K562 (cell line): ENCODE data around the gene FOXL3. TPM values are rescaled to one million over a fixed set of nuclear protein-coding genes. Genes with fewer than 3 reads are reported as not detected.

Experiments used
- ATAC-seq: fragments of 200-7000 bp; cut with Tn5 transposase; 3 replicates; pipeline ENCODE4 v1.9.1; 2020; ENCODE audit warnings: moderate library complexity
- BruUV-seq: library from RNA; stranded (reverse); fragments of 400-500 nt; replicated peaks from 2 replicates; lab custom pipeline; 2021; lab: Mats Ljungman, UMichigan
- CTCF ChIA-PET: fragments of 300-600 bp; formaldehyde crosslinking; extraction: SDS; loops from one replicate; lab custom pipeline; 2021; ENCODE audit warnings: low intra/inter-chr PET ratio; lab: Yijun Ruan, JAX
- POLR2A ChIA-PET: fragments of 300-600, 350-650 bp; sonication (Branson Sonifier 250); formaldehyde crosslinking; extraction: SDS; loops from one replicate; lab custom pipeline; 2021; ENCODE audit warnings: antibody characterized with exemption, inconsistent platforms; lab: Yijun Ruan, JAX
- DNase-seq, 4 experiments: peaks; one replicate each; pipeline versions ENCODE4 v3.0.0 to v3.0.0-alpha.2; 2011 to 2018; ENCODE audit warnings: low spot score in 3 of 4, mixed read lengths in 3 of 4; ENCODE audit errors: extremely low read depth in 1 of 4
- FAIRE-seq: peaks from 2 replicates; lab custom pipeline; 2011; peaks lifted over from hg19 to GRCh38; lab: Jason Lieb, UNC
- H2AFZ ChIP-seq: 2 replicates; pipeline ENCODE4 v1.6.0; 2011; ENCODE audit warnings: low read depth, low read length, control low read depth, inconsistent platforms
- H3K27ac ChIP-seq: fragments of 200-600 bp; 3 replicates; pipeline ENCODE4 v1.8.0; 2011; ENCODE audit warnings: low read depth, mild to moderate bottlenecking, control low read depth, inconsistent platforms, low read length, moderate library complexity, mixed read lengths; ENCODE audit errors: extremely low read depth
- H3K27me3 ChIP-seq, 2 experiments: fragments of 300-600 bp in 1 of 2; 2 replicates in 1 of 2; 3 replicates in 1 of 2; pipeline versions ENCODE4 v1.6.0 to v1.8.0; 2011; ENCODE audit warnings: inconsistent platforms in 2 of 2, low read length in 2 of 2, mild to moderate bottlenecking in 1 of 2, mixed read lengths in 1 of 2, moderate library complexity in 1 of 2; ENCODE audit not compliant: control insufficient read depth in 2 of 2, insufficient read depth in 2 of 2
- H3K36me3 ChIP-seq: fragments of 300-600 bp; 3 replicates; pipeline ENCODE4 v1.8.0; 2011; ENCODE audit warnings: mild to moderate bottlenecking, low read length, inconsistent platforms; ENCODE audit not compliant: control insufficient read depth, insufficient read depth
- H3K4me1 ChIP-seq, 2 experiments: fragments of 200-600 bp in 1 of 2; replicated peaks in 1 of 2; 2 replicates in 1 of 2; 3 replicates in 1 of 2; pipeline versions ENCODE4 v1.5.1 to v1.8.0; 2011; ENCODE audit warnings: inconsistent platforms in 2 of 2, low read length in 2 of 2, mild to moderate bottlenecking in 1 of 2, mixed read lengths in 1 of 2, moderate library complexity in 1 of 2; ENCODE audit not compliant: control insufficient read depth in 2 of 2, insufficient read depth in 2 of 2
- H3K4me2 ChIP-seq: 2 replicates; pipeline ENCODE4 v1.6.1; 2011; ENCODE audit warnings: low read length, control low read depth, inconsistent platforms, mixed read lengths; ENCODE audit not compliant: insufficient read depth
- H3K4me3 ChIP-seq: fragments of 200-600 bp; sonication (generic), shearing (Covaris generic); 2 replicates; pipeline ENCODE4 v1.5.1; 2016; ENCODE audit warnings: control low read depth, inconsistent platforms
- H3K79me2 ChIP-seq: fragments of 200-600 bp; 3 replicates; pipeline ENCODE4 v1.8.0; 2011; ENCODE audit warnings: low read length, inconsistent platforms; ENCODE audit not compliant: control insufficient read depth, insufficient read depth
- H3K9ac ChIP-seq, 2 experiments: 2 replicates each; pipeline versions ENCODE4 v1.6.0 to v1.6.1; 2011; ENCODE audit warnings: low read depth in 2 of 2, low read length in 2 of 2, control low read depth in 1 of 2, inconsistent platforms in 1 of 2, mild to moderate bottlenecking in 1 of 2, mixed read lengths in 1 of 2; ENCODE audit not compliant: insufficient read depth in 1 of 2
- H3K9me1 ChIP-seq: one replicate; pipeline ENCODE4 v1.6.0; 2011; ENCODE audit warnings: inconsistent platforms, mild to moderate bottlenecking, low read length, moderate library complexity; ENCODE audit not compliant: control insufficient read depth, insufficient read depth
- H3K9me3 ChIP-seq: replicated peaks from 2 replicates; pipeline ENCODE4 v1.5.1; 2011; ENCODE audit warnings: low read depth, low read length, inconsistent platforms; ENCODE audit not compliant: control insufficient read depth, insufficient read depth
- H4K20me1 ChIP-seq: replicated peaks from 2 replicates; pipeline ENCODE4 v1.6.1; 2011; ENCODE audit warnings: low read length, inconsistent platforms, mixed read lengths; ENCODE audit not compliant: control insufficient read depth, insufficient read depth
- ARID2 ChIP-seq: fragments of 450-650 bp; IDR thresholded peaks from 2 replicates; pipeline ENCODE4 v1.6.1; 2017; ENCODE audit warnings: antibody characterized with exemption, mild to moderate bottlenecking
- KAT8 ChIP-seq: fragments of 450-650 bp; IDR thresholded peaks from 2 replicates; pipeline ENCODE4 v1.6.1; 2016; ENCODE audit warnings: low read depth, mild to moderate bottlenecking
- POLR2AphosphoS2 ChIP-seq: IDR thresholded peaks from 2 replicates; pipeline ENCODE4 v1.6.1; 2012; ENCODE audit warnings: low read length, improper control_type of control experiment
- POU5F1 ChIP-seq: fragments of 150-350 bp; IDR thresholded peaks from 2 replicates; pipeline ENCODE4 v1.6.1; 2014; ENCODE audit warnings: borderline replicate concordance, low read length, low read depth, mild to moderate bottlenecking; ENCODE audit not compliant: partially characterized antibody
- RAD21 ChIP-seq, 2 experiments: fragments of 250-450 bp in 1 of 2; fragments of 450-650 bp in 1 of 2; sonication (Bioruptor Pico) in 1 of 2; formaldehyde crosslinking in 1 of 2; IDR thresholded peaks in 1 of 2; conservative IDR thresholded peaks in 1 of 2; 2 replicates each; pipeline versions ENCODE4 v1.4.0 to v1.8.0; 2020 to 2022; ENCODE audit warnings: mild to moderate bottlenecking in 2 of 2, moderate library complexity in 1 of 2
- SAFB ChIP-seq: fragments of 200-400 bp; formaldehyde crosslinking; IDR thresholded peaks from 2 replicates; pipeline ENCODE4 v1.6.1; 2017; ENCODE audit warnings: low read depth, low read length, borderline replicate concordance
- SREBF1 ChIP-seq: fragments of 150-350 bp; IDR thresholded peaks from 2 replicates; pipeline ENCODE4 v1.6.1; 2014; ENCODE audit warnings: antibody characterized with exemption, low read depth, low read length, borderline replicate concordance
- ZBTB8A ChIP-seq: fragments of 450-650 bp; IDR thresholded peaks from 2 replicates; pipeline ENCODE4 v1.6.1; 2018; ENCODE audit warnings: mild to moderate bottlenecking, moderate library complexity; ENCODE audit not compliant: partially characterized antibody
- WGBS: fragments of 100-300 bp; shearing (Covaris generic); methylation state at CpG from one replicate; pipeline ENCODE4 v1.1.6; 2016; ENCODE audit warnings: low coverage, mixed read lengths; ENCODE audit not compliant: insufficient coverage; ENCODE audit errors: missing lambda C conversion rate; 5-methylcytosine and 5-hydroxymethylcytosine counted together
- in situ Hi-C: fragments of 300-500 bp; cut with MboI; formaldehyde crosslinking; loops from 4 replicates; pipeline ENCODE4 v1.15.0; 2018; ENCODE audit warnings: inconsistent platforms, mixed read lengths
- intact Hi-C: fragments of 100-400 bp; cut with micrococcal nuclease; formaldehyde crosslinking; loops from 2 replicates; pipeline ENCODE4 v1.14.2; 2022
- polyA plus RNA-seq, 8 experiments: library from polyadenylated mRNA; depleted of rRNA in 4 of 8; stranded (reverse) in 5 of 8; unstranded in 3 of 8; fragments of >200 nt; fragmentation: Nextera tagmentation in 2 of 8; fragmentation: Illumina TruSeq in 1 of 8; extraction: Ambion mirVana in 2 of 8; extraction: Trizol in 1 of 8; gene quantifications; 2 replicates each; pipeline versions ENCODE4 v1.2.1 to v1.2.3, GENCODE V29; 2011 to 2014; ENCODE audit warnings: inconsistent platforms in 1 of 8, missing spikeins in 1 of 8
- total RNA-seq, 7 experiments: library from RNA; depleted of rRNA in 6 of 7; stranded (reverse); fragments of >200 nt in 6 of 7; fragmentation: Illumina TruSeq in 2 of 7; extraction: Trizol in 2 of 7; gene quantifications; 2 replicates each; pipeline versions ENCODE4 v1.2.1 to v1.2.3, GENCODE V29; 2011 to 2021; ENCODE audit warnings: low replicate concordance in 1 of 7
- TF ChIP-seq, protein P1 (sequence below): fragments of 450-650 bp; IDR thresholded peaks from 2 replicates; pipeline ENCODE4 v1.6.1; 2017; ENCODE audit warnings: antibody characterized with exemption
- TF ChIP-seq, protein P2 (sequence below): fragments of 250-450 bp; sonication (Bioruptor Pico); IDR thresholded peaks from 2 replicates; pipeline ENCODE4 v1.5.0; 2021; ENCODE audit warnings: mild to moderate bottlenecking, moderate library complexity
- TF ChIP-seq, protein P3 (sequence below): fragments of 250-450 bp; sonication (Bioruptor Pico); IDR thresholded peaks from 2 replicates; pipeline ENCODE4 v1.8.0; 2021; ENCODE audit warnings: mild to moderate bottlenecking, moderate library complexity
- TF ChIP-seq, protein P4 (sequence below): sonication (generic); formaldehyde crosslinking; IDR thresholded peaks from 2 replicates; pipeline ENCODE4 v1.8.0; 2022; ENCODE audit warnings: missing genetic modification reagents, mild to moderate bottlenecking, borderline replicate concordance

The FOXL3 gene
- total and polyA plus RNA-seq, 9 of the 15 experiments (the other 6 are each of a cell fraction or from before 2014, with no cell fraction given) = not detected

DNA sequence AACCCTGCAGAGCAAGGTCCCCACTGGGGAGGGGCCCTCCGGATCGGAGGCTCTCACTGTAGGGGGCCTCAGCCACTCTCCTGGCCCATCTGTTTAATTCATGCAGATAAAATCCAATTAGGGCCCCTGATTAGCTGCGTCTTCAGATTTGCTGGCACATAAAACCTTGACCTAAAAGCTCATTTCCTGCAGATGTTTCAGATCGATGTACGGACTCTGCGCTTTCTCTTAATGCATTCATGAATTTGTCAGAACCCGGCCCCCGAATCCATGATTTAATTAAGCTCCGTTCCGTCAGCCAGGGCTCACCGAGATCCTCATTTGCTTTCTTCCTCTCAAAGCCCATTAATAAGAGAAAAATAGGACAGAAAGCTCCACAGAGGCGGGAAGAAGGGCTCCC is 40.0 kb upstream of the FOXL3 start:
- ChIA-PET CTCF (no interaction called here), POLR2A (no interaction called here)
- Histone ChIP-seq H3K36me3 (no peaks in the 10 kb centered on the region), H3K27me3 (peaks cover 64 to 100% of the 10 kb centered on the region in 2 experiments), H4K20me1 (peaks cover 29% of the 10 kb centered on the region), H3K4me3 (no peak overlapping the region), H3K9me3 (no peaks in the 10 kb centered on the region), H2AFZ (no peak overlapping the region), H3K27ac (no peak overlapping the region), H3K4me2 (no peak overlapping the region), H3K9ac (no peak overlapping the region), H3K4me1 (peaks cover 0 to 33% of the 10 kb centered on the region in 2 experiments; a peak in 2 of 5 replicates), H3K79me2 (no peaks in the 10 kb centered on the region), H3K9me1 (no peaks in the 10 kb centered on the region)
- ATAC-seq (no peak), DNase-seq (no peak), FAIRE-seq (no peak)
- in situ Hi-C loops = no loop called here
- no TSS peak for BruUV-seq
- intact Hi-C loops = no loop called here
- 6% methylated on average over 12 of the region's 12 CpGs for WGBS
- no peak for TF ChIP-seq POU5F1
- no peak for TF ChIP-seq ARID2
- TF ChIP-seq SREBF1 = no peak
- TF ChIP-seq, protein P1, sequence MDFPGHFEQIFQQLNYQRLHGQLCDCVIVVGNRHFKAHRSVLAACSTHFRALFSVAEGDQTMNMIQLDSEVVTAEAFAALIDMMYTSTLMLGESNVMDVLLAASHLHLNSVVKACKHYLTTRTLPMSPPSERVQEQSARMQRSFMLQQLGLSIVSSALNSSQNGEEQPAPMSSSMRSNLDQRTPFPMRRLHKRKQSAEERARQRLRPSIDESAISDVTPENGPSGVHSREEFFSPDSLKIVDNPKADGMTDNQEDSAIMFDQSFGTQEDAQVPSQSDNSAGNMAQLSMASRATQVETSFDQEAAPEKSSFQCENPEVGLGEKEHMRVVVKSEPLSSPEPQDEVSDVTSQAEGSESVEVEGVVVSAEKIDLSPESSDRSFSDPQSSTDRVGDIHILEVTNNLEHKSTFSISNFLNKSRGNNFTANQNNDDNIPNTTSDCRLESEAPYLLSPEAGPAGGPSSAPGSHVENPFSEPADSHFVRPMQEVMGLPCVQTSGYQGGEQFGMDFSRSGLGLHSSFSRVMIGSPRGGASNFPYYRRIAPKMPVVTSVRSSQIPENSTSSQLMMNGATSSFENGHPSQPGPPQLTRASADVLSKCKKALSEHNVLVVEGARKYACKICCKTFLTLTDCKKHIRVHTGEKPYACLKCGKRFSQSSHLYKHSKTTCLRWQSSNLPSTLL = no peak
- TF ChIP-seq KAT8 = no peak
- TF ChIP-seq, protein P2, sequence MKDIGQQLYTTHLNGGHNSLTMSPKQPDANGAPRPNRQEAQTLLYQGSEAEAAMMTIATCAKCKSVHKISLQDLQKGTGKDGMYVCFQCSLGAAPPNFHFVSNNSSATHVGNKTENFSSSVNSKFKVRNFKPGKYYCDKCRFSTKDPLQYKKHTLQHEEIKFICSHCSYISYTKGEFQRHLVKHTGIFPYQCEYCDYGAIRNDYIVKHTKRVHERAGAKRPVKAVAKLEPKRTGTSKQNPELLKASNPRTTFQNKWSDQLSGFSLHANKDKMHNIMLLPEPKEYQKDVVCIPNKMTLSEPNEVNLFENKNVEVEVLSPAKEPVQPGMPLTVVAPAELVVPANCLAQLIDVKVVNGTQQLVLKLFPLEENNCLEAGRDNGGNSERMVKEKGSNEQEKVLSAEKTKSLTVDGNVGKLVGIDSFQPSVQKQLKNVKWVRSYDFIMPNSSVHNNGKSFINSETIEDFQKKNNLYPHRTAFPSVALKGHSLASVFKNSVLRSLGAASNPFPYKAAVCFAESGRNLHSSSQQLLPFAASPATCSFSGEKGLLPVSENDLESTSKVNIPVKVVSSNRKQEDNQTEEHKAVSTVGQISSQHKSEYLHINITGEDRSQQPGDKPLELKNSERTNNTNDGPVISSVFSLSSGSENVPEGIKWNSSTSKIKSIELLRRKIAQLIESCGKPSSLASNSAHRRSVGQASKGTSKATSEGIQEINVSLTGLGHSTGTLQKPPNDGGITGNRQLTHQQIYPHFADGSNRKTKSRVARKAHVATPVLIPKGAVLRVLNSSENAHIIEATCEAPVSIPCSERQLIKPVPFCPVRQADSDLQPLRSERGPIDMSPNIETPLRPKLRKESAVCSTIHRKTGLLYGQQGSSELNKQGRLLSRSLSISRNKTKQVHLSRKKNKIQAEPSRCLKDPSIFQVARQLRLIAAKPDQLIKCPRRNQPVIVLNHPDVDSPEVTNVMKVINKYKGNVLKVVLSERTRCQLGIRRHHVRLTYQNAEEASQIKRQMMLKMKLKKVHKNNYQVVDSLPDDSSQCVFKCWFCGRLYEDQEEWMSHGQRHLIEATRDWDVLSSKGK (CRISPR knock-in tag) = no peak
- TF ChIP-seq, protein P3, sequence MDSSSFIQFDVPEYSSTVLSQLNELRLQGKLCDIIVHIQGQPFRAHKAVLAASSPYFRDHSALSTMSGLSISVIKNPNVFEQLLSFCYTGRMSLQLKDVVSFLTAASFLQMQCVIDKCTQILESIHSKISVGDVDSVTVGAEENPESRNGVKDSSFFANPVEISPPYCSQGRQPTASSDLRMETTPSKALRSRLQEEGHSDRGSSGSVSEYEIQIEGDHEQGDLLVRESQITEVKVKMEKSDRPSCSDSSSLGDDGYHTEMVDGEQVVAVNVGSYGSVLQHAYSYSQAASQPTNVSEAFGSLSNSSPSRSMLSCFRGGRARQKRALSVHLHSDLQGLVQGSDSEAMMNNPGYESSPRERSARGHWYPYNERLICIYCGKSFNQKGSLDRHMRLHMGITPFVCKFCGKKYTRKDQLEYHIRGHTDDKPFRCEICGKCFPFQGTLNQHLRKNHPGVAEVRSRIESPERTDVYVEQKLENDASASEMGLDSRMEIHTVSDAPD (CRISPR knock-in tag) = no peak
- no peak for TF ChIP-seq POLR2AphosphoS2
- TF ChIP-seq RAD21 (CRISPR knock-in tag; conservative IDR thresholded peaks at IDR 0.05 in 1 of 2, IDR thresholded peaks at IDR 0.05 in 1 of 2) = no peak
- TF ChIP-seq ZBTB8A = no peak
- TF ChIP-seq, protein P4, sequence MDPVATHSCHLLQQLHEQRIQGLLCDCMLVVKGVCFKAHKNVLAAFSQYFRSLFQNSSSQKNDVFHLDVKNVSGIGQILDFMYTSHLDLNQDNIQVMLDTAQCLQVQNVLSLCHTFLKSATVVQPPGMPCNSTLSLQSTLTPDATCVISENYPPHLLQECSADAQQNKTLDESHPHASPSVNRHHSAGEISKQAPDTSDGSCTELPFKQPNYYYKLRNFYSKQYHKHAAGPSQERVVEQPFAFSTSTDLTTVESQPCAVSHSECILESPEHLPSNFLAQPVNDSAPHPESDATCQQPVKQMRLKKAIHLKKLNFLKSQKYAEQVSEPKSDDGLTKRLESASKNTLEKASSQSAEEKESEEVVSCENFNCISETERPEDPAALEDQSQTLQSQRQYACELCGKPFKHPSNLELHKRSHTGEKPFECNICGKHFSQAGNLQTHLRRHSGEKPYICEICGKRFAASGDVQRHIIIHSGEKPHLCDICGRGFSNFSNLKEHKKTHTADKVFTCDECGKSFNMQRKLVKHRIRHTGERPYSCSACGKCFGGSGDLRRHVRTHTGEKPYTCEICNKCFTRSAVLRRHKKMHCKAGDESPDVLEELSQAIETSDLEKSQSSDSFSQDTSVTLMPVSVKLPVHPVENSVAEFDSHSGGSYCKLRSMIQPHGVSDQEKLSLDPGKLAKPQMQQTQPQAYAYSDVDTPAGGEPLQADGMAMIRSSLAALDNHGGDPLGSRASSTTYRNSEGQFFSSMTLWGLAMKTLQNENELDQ (CRISPR knock-in tag) = no peak
- TF ChIP-seq SAFB = no peak
